B cell (primary cell): ENCODE data around the gene AVPR1B. TPM values are rescaled to one million over a fixed set of nuclear protein-coding genes. Genes with fewer than 3 reads are reported as not detected.

Experiments used
- ATAC-seq: fragments of 200-7000 bp; cut with Tn5 transposase; one replicate; pipeline ENCODE4 v1.10.0; 2021; ENCODE audit warnings: low read depth, mild to moderate bottlenecking, moderate number of reproducible peaks, moderate library complexity
- CTCF ChIA-PET: fragments of 350-600 bp; sonication (Branson Sonifier 250); formaldehyde crosslinking; loops from one replicate; lab custom pipeline; 2021; ENCODE audit warnings: antibody characterized with exemption, inconsistent platforms; lab: Charles Lee
- POLR2A ChIA-PET: fragments of 350-600 bp; sonication (Branson Sonifier 250); formaldehyde crosslinking; loops from one replicate; lab custom pipeline; 2021; ENCODE audit warnings: antibody characterized with exemption; lab: Charles Lee
- DNase-seq: peaks from one replicate; pipeline ENCODE4 v3.0.0; 2013
- H2AFZ ChIP-seq: 2 replicates; pipeline ENCODE4 v1.6.1; 2012; ENCODE audit warnings: mild to moderate bottlenecking, low read depth, low read length; ENCODE audit not compliant: insufficient read depth, poor library complexity, severe bottlenecking
- H3K27ac ChIP-seq, 2 donors: 1 replicate in 1 of 2; 2 replicates in 1 of 2; pipeline ENCODE4 v1.5.1; 2012 to 2013; ENCODE audit warnings: low read length in 2 of 2, mild to moderate bottlenecking in 2 of 2, moderate library complexity in 1 of 2
- H3K27me3 ChIP-seq, 4 experiments: fragments of 200-600 bp in 1 of 4; sonication (generic) in 1 of 4; replicated peaks in 1 of 4; 1 replicate in 2 of 4; 2 replicates in 2 of 4; pipeline versions ENCODE4 v1.6.1 to v1.7.0; 2013 to 2016; ENCODE audit warnings: low read length in 3 of 4, mild to moderate bottlenecking in 2 of 4, mixed read lengths in 1 of 4, moderate library complexity in 1 of 4; ENCODE audit not compliant: insufficient read depth in 4 of 4, control insufficient read depth in 3 of 4; ENCODE audit errors: control extremely low read depth in 1 of 4
- H3K36me3 ChIP-seq, 2 experiments: replicated peaks in 1 of 2; 1 replicate in 1 of 2; 2 replicates in 1 of 2; pipeline versions ENCODE4 v1.6.1 to v1.7.1; 2013; ENCODE audit warnings: low read length in 1 of 2; ENCODE audit not compliant: insufficient read depth in 2 of 2, control insufficient read depth in 1 of 2; ENCODE audit errors: control extremely low read depth in 1 of 2, extremely low read depth in 1 of 2
- H3K4me1 ChIP-seq, 2 donors: fragments of 200-600 bp in 1 of 2; sonication (generic) in 1 of 2; 1 replicate in 1 of 2; 2 replicates in 1 of 2; pipeline versions ENCODE4 v1.5.1 to v1.6.1; 2013 to 2017; ENCODE audit warnings: low read length in 2 of 2; ENCODE audit not compliant: control insufficient read depth in 2 of 2, insufficient read depth in 2 of 2
- H3K4me2 ChIP-seq: replicated peaks from 2 replicates; pipeline ENCODE3; 2012; ENCODE audit warnings: mild to moderate bottlenecking, low read depth, low read length; ENCODE audit not compliant: poor library complexity, severe bottlenecking
- H3K4me3 ChIP-seq, 5 experiments: fragments of 200-600 bp in 1 of 5; sonication (generic) in 1 of 5; 1 replicate in 3 of 5; 2 replicates in 2 of 5; pipeline versions ENCODE4 v1.5.1 to v1.7.0; 2011 to 2016; ENCODE audit warnings: low read length in 4 of 5, mild to moderate bottlenecking in 4 of 5, low read depth in 2 of 5, control low read depth in 1 of 5, moderate library complexity in 1 of 5; ENCODE audit not compliant: insufficient read depth in 1 of 5; ENCODE audit errors: control extremely low read depth in 1 of 5, extremely low read depth in 1 of 5
- H3K79me2 ChIP-seq: fragments of 200-600 bp; sonication (generic); one replicate; pipeline ENCODE4 v1.6.0; 2016; ENCODE audit warnings: low read length; ENCODE audit not compliant: control insufficient read depth, insufficient read depth
- H3K9ac ChIP-seq: fragments of 200-600 bp; sonication (generic); 2 replicates; pipeline ENCODE4 v1.6.1; 2017; ENCODE audit warnings: mild to moderate bottlenecking, low read length, moderate library complexity
- H3K9me3 ChIP-seq, 3 donors: one replicate each; pipeline versions ENCODE4 v1.6.1 to v1.7.1; 2013; ENCODE audit warnings: low read length in 2 of 3; ENCODE audit not compliant: control insufficient read depth in 2 of 3, insufficient read depth in 1 of 3; ENCODE audit errors: control extremely low read depth in 1 of 3
- H4K20me1 ChIP-seq: 2 replicates; pipeline ENCODE4 v1.6.0; 2012; ENCODE audit warnings: mild to moderate bottlenecking, low read length; ENCODE audit not compliant: insufficient read depth, control insufficient read depth, poor library complexity, severe bottlenecking
- H3K27ac Mint-ChIP-seq: one replicate; pipeline ENCODE4 v1.8.0; 2021; ENCODE audit warnings: mixed read lengths
- H3K27me3 Mint-ChIP-seq: one replicate; pipeline ENCODE4 v1.8.0; 2021; ENCODE audit warnings: mixed read lengths
- H3K4me1 Mint-ChIP-seq: one replicate; pipeline ENCODE4 v1.8.0; 2021; ENCODE audit warnings: mixed read lengths
- H3K4me3 Mint-ChIP-seq: one replicate; pipeline ENCODE4 v1.8.0; 2021; ENCODE audit warnings: mixed read lengths
- H3K9me3 Mint-ChIP-seq: one replicate; pipeline ENCODE4 v1.8.0; 2022; ENCODE audit warnings: mixed read lengths; ENCODE audit not compliant: insufficient read depth
- CTCF ChIP-seq: fragments of 200-600 bp; IDR thresholded peaks from one replicate; pipeline ENCODE4 v1.8.0; 2022; ENCODE audit warnings: antibody characterized with exemption, mild to moderate bottlenecking
- EZH2 ChIP-seq: IDR thresholded peaks from 2 replicates; pipeline ENCODE4 v1.6.1; 2012; ENCODE audit warnings: borderline replicate concordance, low read depth, mild to moderate bottlenecking, moderate library complexity, low read length; ENCODE audit not compliant: insufficient read depth, poor library complexity, severe bottlenecking
- WGBS: methylation state at CpG from one replicate; pipeline ENCODE4 v1.1.5; 2013; ENCODE audit warnings: missing lambda C conversion rate; ENCODE audit not compliant: insufficient coverage; 5-methylcytosine and 5-hydroxymethylcytosine counted together
- intact Hi-C: fragments of 100-400 bp; cut with micrococcal nuclease; formaldehyde crosslinking; loops from one replicate; pipeline ENCODE4 v1.10.0; 2022
- polyA plus RNA-seq: library from polyadenylated mRNA; depleted of rRNA; stranded (reverse); fragments of >200 nt; gene quantifications from 2 replicates; pipeline ENCODE4 v1.2.3, GENCODE V29; 2012
- total RNA-seq, 2 donors: library from RNA; stranded (reverse); fragments of 120-200 nt in 1 of 2; gene quantifications; 1 replicate in 1 of 2; 2 replicates in 1 of 2; pipeline versions ENCODE4 v1.2.3 to v1.2.4, GENCODE V29; 2013 to 2022

The AVPR1B gene
- total and polyA plus RNA-seq, 2 donors (not counting 1 experiment from before 2014, with no cell fraction given) = 0.59 TPM; not detected in 1

DNA sequence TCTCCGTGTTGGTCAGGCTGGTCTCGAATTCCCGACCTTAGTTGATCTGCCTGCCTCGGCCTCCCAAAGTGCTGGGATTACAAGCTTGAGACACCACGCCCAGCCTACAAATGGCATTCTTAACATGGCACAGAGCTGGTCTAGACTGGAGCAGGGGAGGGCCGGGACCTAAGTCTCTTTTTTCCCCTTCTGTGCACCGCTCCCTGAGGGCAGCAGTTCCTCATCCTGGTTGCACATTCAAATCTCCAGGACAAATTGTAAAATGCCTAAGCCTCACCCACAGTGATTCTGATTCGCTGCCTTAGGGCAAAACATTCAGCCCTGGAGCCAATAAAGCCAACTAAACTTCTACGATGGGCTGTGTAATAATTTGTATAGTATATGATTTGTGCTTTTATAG is 10.1 kb upstream of the AVPR1B start:
- H3K9me3 Mint-ChIP-seq = peaks cover under 1% of the 10 kb centered on the region
- no peaks in the 10 kb centered on the region for H3K4me1 Mint-ChIP-seq
- H3K4me2 ChIP-seq = no peak overlapping the region
- 96% methylated on average over 8 of the region's 9 CpGs for WGBS
- no peak overlapping the region for H3K4me3 Mint-ChIP-seq
- H4K20me1 ChIP-seq = no peaks in the 10 kb centered on the region
- no peak for ATAC-seq
- no peaks in the 10 kb centered on the region for H3K9me3 ChIP-seq
- no peak overlapping the region for H3K27ac ChIP-seq
- peaks cover 0 to 14% (median 8%) of the 10 kb centered on the region in 4 experiments for H3K27me3 ChIP-seq
- no peak overlapping the region for H3K4me3 ChIP-seq
- no peak for DNase-seq
- no peaks in the 10 kb centered on the region for H3K79me2 ChIP-seq
- peaks cover 36% of the 10 kb centered on the region for H3K27me3 Mint-ChIP-seq
- no peak overlapping the region for H3K27ac Mint-ChIP-seq
- no peak for TF ChIP-seq CTCF
- TF ChIP-seq EZH2 = no peak
- no peaks in the 10 kb centered on the region for H3K36me3 ChIP-seq
- no peak overlapping the region for H2AFZ ChIP-seq
- intact Hi-C loops = no loop called here
- no peaks in the 10 kb centered on the region for H3K4me1 ChIP-seq
- ChIA-PET CTCF (no interaction called here), POLR2A (no interaction called here)
- H3K9ac ChIP-seq = no peak overlapping the region

GRCh38 chr1:206125346-206125745 is 8.2 kb upstream of the AVPR1B start:
- Mint-ChIP-seq H3K27ac (no peak overlapping the region), H3K4me1 (no peaks in the 10 kb centered on the region), H3K27me3 (peaks cover 38% of the 10 kb centered on the region), H3K4me3 (no peak overlapping the region), H3K9me3 (peaks cover 4% of the 10 kb centered on the region)
- TF ChIP-seq CTCF = no peak
- TF ChIP-seq EZH2 = no peak
- Histone ChIP-seq H3K9ac (no peak overlapping the region), H3K36me3 (no peaks in the 10 kb centered on the region), H4K20me1 (no peaks in the 10 kb centered on the region), H3K27me3 (peaks cover 0 to 14% (median 9%) of the 10 kb centered on the region in 4 experiments), H3K27ac (no peak overlapping the region), H3K4me3 (no peak overlapping the region), H3K4me2 (no peak overlapping the region), H2AFZ (no peak overlapping the region), H3K4me1 (no peaks in the 10 kb centered on the region), H3K9me3 (peaks cover 0 to 12% (median 0%) of the 10 kb centered on the region in 3 donors), H3K79me2 (no peaks in the 10 kb centered on the region)
- WGBS = no CpG with 5 or more reads among the region's 1 CpG
- intact Hi-C loops = no loop called here
- DNase-seq = no peak
- POLR2A ChIA-PET = no interaction called here
- CTCF ChIA-PET = no interaction called here
- ATAC-seq = no peak
